Epidermal melanocyte (primary cell): ENCODE measurements around the gene PATL2.
"Not testable (repeated sequence)": the region's sequence is repeated elsewhere in the genome, so short reads cannot be mapped to it uniquely, and the experiment has no call there.

ENCODE experiments used
- DNase-seq: peaks from one replicate; pipeline ENCODE4 v3.0.0; 2011; ENCODE audit warnings: low spot score; ENCODE audit not compliant: insufficient read length

Gene PATL2

DNA sequence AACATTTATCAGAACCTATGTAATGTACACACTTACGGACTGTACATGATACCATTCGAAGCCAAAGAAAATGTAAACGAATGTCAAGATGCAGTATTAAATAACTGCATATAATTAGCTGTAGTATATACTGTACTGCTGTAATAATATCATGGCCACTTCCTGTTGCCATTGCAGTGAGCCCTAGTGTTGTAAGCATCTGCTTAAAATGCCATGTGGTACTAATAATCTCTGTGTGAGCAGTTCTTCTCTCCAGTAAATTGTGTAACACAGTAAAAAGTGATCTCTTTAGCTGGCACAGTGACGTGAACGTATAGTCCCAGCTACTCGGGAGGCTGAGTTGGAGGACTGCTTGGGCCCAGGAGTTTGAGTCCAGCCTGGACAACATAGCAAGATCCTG is 56.3 kb downstream of the PATL2 start:
- no peak for DNase-seq

DNA sequence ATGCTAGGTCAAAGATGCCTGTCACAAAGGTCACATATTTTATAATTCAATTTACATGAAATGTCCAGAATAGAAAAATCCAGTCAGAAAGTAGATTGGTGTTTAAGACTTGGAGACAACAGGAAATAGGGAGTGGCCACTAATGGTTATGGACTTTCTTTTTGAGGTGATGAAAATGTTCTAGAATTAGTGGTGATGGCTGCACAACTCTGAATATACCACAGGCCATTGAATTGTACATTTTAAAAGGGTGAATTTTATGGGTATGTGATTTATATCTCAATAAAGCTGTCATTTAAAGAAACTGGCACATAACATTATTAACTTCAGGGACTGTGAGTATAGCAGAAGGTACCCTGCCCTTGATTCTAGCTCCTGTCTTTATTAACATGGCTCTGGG is 63.5 kb downstream of the PATL2 start:
- no peak for DNase-seq

DNA sequence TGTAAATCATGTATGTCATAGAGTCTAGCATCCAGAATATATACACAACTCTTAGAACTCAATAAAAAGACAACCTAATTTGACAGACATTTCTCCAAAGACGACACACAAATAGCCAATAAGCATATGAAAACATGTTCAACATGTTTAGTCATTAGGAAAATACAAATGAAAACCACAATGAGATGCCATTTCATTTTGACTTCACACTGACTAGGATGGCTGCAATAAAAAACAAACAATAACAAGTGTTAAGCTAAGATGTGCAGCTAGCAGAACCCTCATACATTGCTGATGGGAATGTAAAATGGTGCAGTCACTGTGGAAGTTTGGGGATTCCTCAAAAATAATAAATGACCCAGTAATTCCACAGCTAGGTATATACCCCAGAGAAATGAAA is 64.1 kb downstream of the PATL2 start:
- no peak for DNase-seq

DNA sequence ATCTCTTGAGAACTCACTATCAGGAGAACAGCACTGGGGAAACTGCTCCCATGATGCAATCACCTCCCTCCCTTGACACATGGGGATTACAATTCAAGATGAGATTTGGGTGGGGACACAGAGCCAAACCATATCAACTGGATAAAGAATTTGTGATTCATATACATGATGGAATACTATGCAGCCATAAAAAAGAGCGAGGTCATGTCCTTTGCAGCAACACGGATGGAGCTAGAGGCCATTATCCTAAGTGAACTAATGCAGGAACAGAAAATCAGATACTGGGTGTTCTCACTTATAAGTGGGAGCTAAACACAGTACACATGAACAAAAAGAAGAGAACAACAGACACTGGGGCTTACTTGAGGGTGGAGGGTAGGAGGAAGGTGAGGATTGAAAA is 64.7 kb downstream of the PATL2 start:
- no peak for DNase-seq

DNA sequence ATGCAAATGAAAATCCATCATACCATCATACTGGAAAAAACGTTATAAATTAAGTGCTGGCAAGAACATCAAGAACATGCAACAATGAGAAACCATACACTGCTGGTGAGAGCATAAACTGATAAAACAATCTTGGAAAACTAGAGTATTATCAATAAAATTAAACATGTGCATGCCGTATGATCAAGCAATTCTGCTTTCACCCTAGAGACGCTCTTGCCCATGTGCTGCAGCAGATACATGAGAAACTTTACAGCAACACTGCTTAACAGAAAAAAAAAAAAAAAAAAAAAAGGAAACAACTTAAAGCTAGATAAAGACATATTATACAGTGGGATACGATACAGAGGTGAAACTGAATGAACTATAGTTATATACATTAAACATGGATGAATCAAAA is 69.5 kb downstream of the PATL2 start:
- DNase-seq, result no peak

DNA sequence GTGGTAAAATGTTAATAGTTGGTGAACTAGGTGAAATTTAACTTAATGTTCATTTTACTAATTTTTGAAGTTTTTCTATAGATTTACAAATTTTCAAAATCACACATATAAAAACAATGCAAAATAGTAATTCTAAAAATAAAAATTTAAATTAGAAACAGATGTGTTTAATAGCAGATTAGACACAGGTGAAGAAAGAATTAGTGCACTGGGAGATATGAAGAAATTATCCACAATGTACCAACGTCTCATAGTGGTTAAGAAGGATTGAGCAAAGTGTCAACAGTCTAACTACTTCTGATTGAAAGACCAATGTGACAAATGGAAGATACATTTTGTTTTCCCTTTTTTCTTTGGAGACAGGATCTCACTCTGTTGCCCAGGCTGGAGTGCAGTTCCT is 74.1 kb downstream of the PATL2 start:
- DNase-seq, result no peak

DNA sequence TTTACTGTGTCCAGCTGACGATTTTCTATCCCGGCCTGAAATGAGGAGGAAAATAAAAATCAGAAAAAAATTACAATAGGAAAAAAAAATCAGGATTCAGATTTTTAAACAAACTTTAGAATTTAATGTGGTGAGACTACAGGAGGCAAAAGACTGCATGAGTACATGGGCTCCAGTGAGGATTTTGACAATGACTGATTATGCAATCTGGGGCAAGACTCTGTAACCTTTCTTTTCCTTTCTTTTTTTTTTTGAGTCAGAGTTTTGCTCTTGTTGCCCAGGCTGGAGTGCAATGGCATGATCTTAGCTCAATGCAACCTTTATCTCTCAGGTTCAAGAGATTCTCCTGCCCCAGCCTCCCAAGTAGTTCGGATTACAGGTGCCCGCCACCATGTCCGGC is 77.5 kb downstream of the PATL2 start:
- DNase-seq, result no peak

DNA sequence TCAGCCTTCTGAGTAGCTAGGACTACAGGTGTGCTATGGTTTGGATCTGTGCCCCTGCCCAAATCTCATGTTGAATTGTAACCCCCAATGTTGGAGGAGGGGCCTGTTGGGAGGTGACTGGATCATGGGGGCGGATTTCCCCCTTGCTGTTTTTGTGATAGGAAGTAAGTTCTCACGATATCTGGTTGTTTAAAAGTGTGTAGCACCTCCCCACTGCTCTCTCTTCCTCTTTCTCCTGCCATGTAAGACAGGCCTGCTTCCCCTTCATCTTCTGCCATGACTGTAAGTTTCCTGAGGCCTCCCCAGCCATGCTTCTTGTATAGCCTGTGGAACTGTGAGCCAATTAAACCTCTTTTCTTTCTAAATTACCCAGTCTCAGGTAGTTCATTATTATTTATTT is 85.8 kb downstream of the PATL2 start:
- DNase-seq, result not testable (repeated sequence)

DNA sequence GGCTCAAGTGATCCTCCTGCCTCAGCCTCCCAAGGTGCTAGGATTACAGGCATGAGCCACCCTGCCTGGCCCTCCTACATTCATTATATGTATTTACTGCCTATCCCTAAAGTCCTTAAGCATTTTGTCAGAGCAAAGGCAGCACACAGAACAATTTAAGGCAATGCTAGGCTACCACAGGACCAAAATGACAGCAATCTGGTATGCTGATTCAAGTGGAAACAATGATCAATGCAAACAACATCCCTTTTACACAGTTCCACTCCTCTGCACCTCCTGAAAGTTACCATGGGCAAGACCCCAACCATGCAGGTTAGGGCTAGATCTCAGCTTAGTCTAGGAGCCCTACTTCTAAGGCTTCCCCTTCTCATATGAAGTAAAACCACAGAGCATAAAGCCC is 87.9 kb downstream of the PATL2 start:
- no peak for DNase-seq

DNA sequence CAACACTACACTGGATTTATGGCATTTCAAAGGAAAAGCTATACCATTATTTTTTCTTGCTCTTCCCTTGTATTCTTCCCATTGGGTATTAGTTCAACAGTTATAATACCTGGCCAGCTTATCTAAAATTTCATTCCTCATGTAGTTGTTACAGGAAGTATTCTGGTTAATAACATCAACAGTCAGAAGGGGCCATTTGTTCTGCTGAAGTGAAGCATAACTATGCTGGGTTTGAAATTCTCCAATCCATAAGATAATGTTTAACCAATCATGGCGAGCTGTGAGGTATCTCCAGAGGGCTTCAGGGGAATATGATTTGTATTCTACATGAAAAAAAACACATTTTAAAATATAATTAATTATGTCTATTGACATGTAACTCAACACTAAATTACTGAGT is 91.0 kb downstream of the PATL2 start:
- no peak for DNase-seq

DNA sequence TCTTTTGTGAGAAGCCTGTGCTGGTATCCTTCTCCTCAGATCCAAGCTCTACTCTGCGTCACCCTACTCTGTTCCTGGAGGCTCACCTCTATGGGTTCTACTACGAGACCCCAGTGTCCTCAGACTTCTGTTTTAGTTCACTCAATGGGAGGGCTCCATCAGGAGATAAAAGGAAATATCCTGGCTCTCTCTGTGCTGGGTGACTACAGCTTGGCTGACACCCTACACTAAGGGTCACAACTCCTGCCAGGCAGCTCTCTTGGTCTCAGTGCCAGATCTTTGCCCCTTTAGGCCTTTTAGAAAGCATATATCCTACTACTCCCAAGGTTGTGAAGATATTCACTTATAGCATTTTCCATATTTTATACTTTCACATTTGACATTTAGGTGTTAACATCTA is 94.1 kb downstream of the PATL2 start:
- no peak for DNase-seq
